ENCODE data around the gene AUTS2.

Gene AUTS2

GRCh38 chr7:70616821-70617220 lies 1018.5 kb downstream of the AUTS2 start:
- no peak for TF ChIP-seq CTCF (IDR thresholded peaks at IDR 0.05; ENCODE audit: low read depth, low read length, missing control alignments)
- in situ Hi-C loops (cut with HindIII; ENCODE audit: low sequenced_read_pairs), result no loop called here
- no peak overlapping the region for H3K4me3 ChIP-seq (ENCODE audit: low read depth, low read length)
- DNase-seq (ENCODE audit: low read depth), result no peak

- TF ChIP-seq CTCF (IDR thresholded peaks at IDR 0.05; ENCODE audit: low read depth, low read length, missing control alignments), result no peak
- DNase-seq (ENCODE audit: low read depth), result no peak
- H3K4me3 ChIP-seq (ENCODE audit: low read depth, low read length), result no peak overlapping the region
- in situ Hi-C loops (cut with HindIII; ENCODE audit: low sequenced_read_pairs), result no loop called here
Observed at GRCh38 chr7:70618020-70618551, 1019.8 kb downstream of the AUTS2 start.

- in situ Hi-C loops (cut with HindIII; ENCODE audit: low sequenced_read_pairs), result no loop called here
- DNase-seq (ENCODE audit: low read depth), result no peak
- H3K4me3 ChIP-seq (ENCODE audit: low read depth, low read length), result no peak overlapping the region
- TF ChIP-seq CTCF (IDR thresholded peaks at IDR 0.05; ENCODE audit: low read depth, low read length, missing control alignments), result no peak
Observed at GRCh38 chr7:70619130-70619529, 1020.9 kb downstream of the AUTS2 start.

GRCh38 chr7:70619659-70620058 lies 1021.4 kb downstream of the AUTS2 start:
- no peak for TF ChIP-seq CTCF (IDR thresholded peaks at IDR 0.05; ENCODE audit: low read depth, low read length, missing control alignments)
- no peak for DNase-seq (ENCODE audit: low read depth)
- in situ Hi-C loops (cut with HindIII; ENCODE audit: low sequenced_read_pairs), result no loop called here
- no peak overlapping the region for H3K4me3 ChIP-seq (ENCODE audit: low read depth, low read length)

- TF ChIP-seq CTCF (IDR thresholded peaks at IDR 0.05; ENCODE audit: low read depth, low read length, missing control alignments), result no peak
- no peak overlapping the region for H3K4me3 ChIP-seq (ENCODE audit: low read depth, low read length)
- in situ Hi-C loops (cut with HindIII; ENCODE audit: low sequenced_read_pairs), result no loop called here
- DNase-seq (ENCODE audit: low read depth), result no peak
Observed at GRCh38 chr7:70620333-70621055, 1022.2 kb downstream of the AUTS2 start.

GRCh38 chr7:70621954-70622600 lies 1023.8 kb downstream of the AUTS2 start:
- in situ Hi-C loops (cut with HindIII; ENCODE audit: low sequenced_read_pairs), result no loop called here
- DNase-seq (ENCODE audit: low read depth), result no peak
- H3K4me3 ChIP-seq (ENCODE audit: low read depth, low read length), result no peak overlapping the region
- no peak for TF ChIP-seq CTCF (IDR thresholded peaks at IDR 0.05; ENCODE audit: low read depth, low read length, missing control alignments)
